HEK293T (cell line): ENCODE measurements around the gene FST.

Source experiments
- FOXK2 ChIP-seq: fragments of 450-650 bp; IDR thresholded peaks from 2 replicates; pipeline ENCODE4 v1.6.1; 2016; ENCODE audit warnings: mild to moderate bottlenecking
- SP1 ChIP-seq: fragments of 450-650 bp; IDR thresholded peaks from 2 replicates; pipeline ENCODE4 v1.6.1; 2017
- TARDBP ChIP-seq: fragments of 450-650 bp; IDR thresholded peaks from 2 replicates; pipeline ENCODE4 v1.6.1; 2016

DNA sequence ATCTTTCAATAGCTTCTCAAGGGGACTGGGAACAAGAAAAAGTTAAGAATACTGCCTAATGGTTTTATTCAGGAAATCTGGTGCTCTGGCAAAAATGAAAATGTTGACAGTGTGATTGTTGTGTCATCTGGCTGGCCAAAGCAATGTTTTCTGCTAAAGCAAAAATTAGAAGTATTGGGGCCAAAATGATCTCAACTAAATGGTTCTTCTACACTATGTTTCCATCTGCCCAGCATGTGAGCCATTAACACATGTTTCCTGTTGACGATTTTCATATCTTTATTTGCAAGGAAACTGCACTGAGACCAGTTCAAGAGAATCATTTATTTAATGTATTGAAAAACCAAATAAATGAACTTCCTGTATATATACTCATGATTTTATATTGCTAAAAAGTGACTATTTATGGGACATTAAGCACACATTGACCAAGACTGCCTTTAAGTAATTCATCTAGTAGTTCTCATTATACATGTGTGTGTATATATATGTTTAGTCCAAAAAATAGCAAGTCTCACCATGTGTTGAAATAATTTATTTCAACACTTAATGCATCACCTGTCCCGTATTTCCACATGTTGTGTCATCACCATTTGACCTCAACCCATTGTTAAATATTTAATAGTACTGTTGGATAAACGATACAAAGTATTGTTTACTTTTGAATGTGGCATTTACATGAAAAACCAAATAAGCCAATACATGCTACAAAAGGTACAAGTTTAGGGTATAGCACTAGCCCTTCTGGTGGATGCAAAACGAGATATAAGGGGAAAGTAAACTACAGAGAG is 7.5 kb upstream of the FST start:
- TF ChIP-seq TARDBP (no peak), FOXK2 (no peak), SP1 (no peak)
